HEK293 (cell line): Measurements from ENCODE around the gene VSIG10L.

Experiments
- BCL11A ChIP-seq: fragments of 450-650 bp; formaldehyde crosslinking; IDR thresholded peaks from 2 replicates; pipeline ENCODE4 v1.5.1; 2016; ENCODE audit warnings: low read depth, missing biosample characterization, missing genetic modification characterization
- BCL6B ChIP-seq: fragments of 450-650 bp; formaldehyde crosslinking; IDR thresholded peaks from 2 replicates; pipeline ENCODE4 v1.5.1; 2017; ENCODE audit warnings: missing biosample characterization, missing genetic modification characterization
- EGR2 ChIP-seq: fragments of 450-650 bp; formaldehyde crosslinking; IDR thresholded peaks from 2 replicates; pipeline ENCODE4 v1.5.1; 2016; ENCODE audit warnings: low read depth, missing biosample characterization, missing genetic modification characterization
- GLIS2 ChIP-seq: fragments of 450-650 bp; formaldehyde crosslinking; IDR thresholded peaks from 2 replicates; pipeline ENCODE4 v1.5.1; 2016; ENCODE audit warnings: missing biosample characterization, missing genetic modification characterization
- HOXA7 ChIP-seq: sonication (generic); formaldehyde crosslinking; IDR thresholded peaks from 2 replicates; pipeline ENCODE4 v1.8.1; 2022; ENCODE audit warnings: missing genetic modification reagents, borderline replicate concordance
- KLF9 ChIP-seq: fragments of 450-650 bp; formaldehyde crosslinking; IDR thresholded peaks from 2 replicates; pipeline ENCODE4 v1.5.1; 2016; ENCODE audit warnings: missing biosample characterization, missing genetic modification characterization, low read depth
- PRDM6 ChIP-seq: fragments of 450-650 bp; formaldehyde crosslinking; IDR thresholded peaks from 2 replicates; pipeline ENCODE4 v1.5.1; 2017; ENCODE audit warnings: missing biosample characterization, missing genetic modification characterization
- REPIN1 ChIP-seq: fragments of 450-650 bp; formaldehyde crosslinking; IDR thresholded peaks from 2 replicates; pipeline ENCODE4 v1.5.1; 2017; ENCODE audit warnings: missing biosample characterization, missing genetic modification characterization, low read depth
- SCRT2 ChIP-seq: fragments of 450-650 bp; formaldehyde crosslinking; IDR thresholded peaks from 2 replicates; pipeline ENCODE4 v1.5.1; 2016; ENCODE audit warnings: missing biosample characterization, missing genetic modification characterization
- SETDB1 ChIP-seq: IDR thresholded peaks from one replicate; pipeline ENCODE4 v1.6.1; 2017; ENCODE audit warnings: mild to moderate bottlenecking, low read length, moderate library complexity, mixed read lengths; ENCODE audit not compliant: insufficient read length
- SP7 ChIP-seq: fragments of 450-650 bp; formaldehyde crosslinking; IDR thresholded peaks from 2 replicates; pipeline ENCODE4 v1.5.1; 2016; ENCODE audit warnings: missing biosample characterization, missing genetic modification characterization
- YY1 ChIP-seq: fragments of 450-650 bp; formaldehyde crosslinking; IDR thresholded peaks from 2 replicates; pipeline ENCODE4 v1.5.1; 2018; ENCODE audit warnings: missing biosample characterization, missing genetic modification characterization
- ZBTB11 ChIP-seq: fragments of 450-650 bp; formaldehyde crosslinking; conservative IDR thresholded peaks from 2 replicates; pipeline ENCODE4 v1.5.1; 2016; ENCODE audit warnings: low read depth, missing biosample characterization, missing genetic modification characterization
- ZBTB44 ChIP-seq: fragments of 450-650 bp; IDR thresholded peaks from 2 replicates; pipeline ENCODE4 v1.5.1; 2018; ENCODE audit warnings: missing biosample characterization, mild to moderate bottlenecking, missing genetic modification characterization
- ZBTB7A ChIP-seq: fragments of 450-650 bp; formaldehyde crosslinking; IDR thresholded peaks from 2 replicates; pipeline ENCODE4 v1.5.1; 2016; ENCODE audit warnings: low read depth, missing biosample characterization, missing genetic modification characterization
- ZFP3 ChIP-seq: fragments of 450-650 bp; formaldehyde crosslinking; IDR thresholded peaks from 2 replicates; pipeline ENCODE4 v1.5.1; 2016; ENCODE audit warnings: low read depth, missing biosample characterization, missing genetic modification characterization
- ZNF112 ChIP-seq: fragments of 450-650 bp; formaldehyde crosslinking; IDR thresholded peaks from 2 replicates; pipeline ENCODE4 v1.5.0; 2017; ENCODE audit warnings: missing biosample characterization, missing genetic modification characterization
- ZNF140 ChIP-seq: fragments of 450-650 bp; formaldehyde crosslinking; IDR thresholded peaks from 2 replicates; pipeline ENCODE4 v1.5.1; 2016; ENCODE audit warnings: missing biosample characterization, missing genetic modification characterization
- ZNF169 ChIP-seq: fragments of 450-650 bp; formaldehyde crosslinking; IDR thresholded peaks from 2 replicates; pipeline ENCODE4 v1.5.1; 2016; ENCODE audit warnings: missing biosample characterization, missing genetic modification characterization
- ZNF174 ChIP-seq: fragments of 450-650 bp; formaldehyde crosslinking; IDR thresholded peaks from 2 replicates; pipeline ENCODE4 v1.5.0; 2017; ENCODE audit warnings: missing biosample characterization, mild to moderate bottlenecking, missing genetic modification characterization
- ZNF214 ChIP-seq: fragments of 450-650 bp; formaldehyde crosslinking; IDR thresholded peaks from 2 replicates; pipeline ENCODE4 v1.5.1; 2017; ENCODE audit warnings: missing biosample characterization, mild to moderate bottlenecking, missing genetic modification characterization, borderline replicate concordance
- ZNF23 ChIP-seq: fragments of 450-650 bp; formaldehyde crosslinking; IDR thresholded peaks from 2 replicates; pipeline ENCODE4 v1.5.1; 2016; ENCODE audit warnings: missing biosample characterization, missing genetic modification characterization, borderline replicate concordance
- ZNF311 ChIP-seq: fragments of 450-650 bp; formaldehyde crosslinking; IDR thresholded peaks from 2 replicates; pipeline ENCODE4 v1.5.1; 2017; ENCODE audit warnings: missing biosample characterization, missing genetic modification characterization, borderline replicate concordance
- ZNF324 ChIP-seq: fragments of 450-650 bp; formaldehyde crosslinking; IDR thresholded peaks from 2 replicates; pipeline ENCODE4 v1.5.1; 2016; ENCODE audit warnings: missing biosample characterization, missing genetic modification characterization
- ZNF350 ChIP-seq: fragments of 450-650 bp; formaldehyde crosslinking; IDR thresholded peaks from 2 replicates; pipeline ENCODE4 v1.5.0; 2017; ENCODE audit warnings: missing biosample characterization, mild to moderate bottlenecking, missing genetic modification characterization
- ZNF404 ChIP-seq: fragments of 450-650 bp; formaldehyde crosslinking; IDR thresholded peaks from 2 replicates; pipeline ENCODE4 v1.5.1; 2017; ENCODE audit warnings: missing biosample characterization, missing genetic modification characterization
- ZNF514 ChIP-seq: fragments of 450-650 bp; formaldehyde crosslinking; IDR thresholded peaks from 2 replicates; pipeline ENCODE4 v1.5.1; 2016; ENCODE audit warnings: missing biosample characterization, missing genetic modification characterization
- ZNF561 ChIP-seq: fragments of 450-650 bp; IDR thresholded peaks from 2 replicates; pipeline ENCODE4 v1.5.1; 2018; ENCODE audit warnings: missing biosample characterization, missing genetic modification characterization, borderline replicate concordance
- ZNF596 ChIP-seq: fragments of 450-650 bp; IDR thresholded peaks from 2 replicates; pipeline ENCODE4 v1.5.0; 2018; ENCODE audit warnings: missing biosample characterization, mild to moderate bottlenecking, missing genetic modification characterization, moderate library complexity
- ZNF624 ChIP-seq: fragments of 450-650 bp; formaldehyde crosslinking; IDR thresholded peaks from 2 replicates; pipeline ENCODE4 v1.5.1; 2017; ENCODE audit warnings: missing biosample characterization, missing genetic modification characterization
- ZNF654 ChIP-seq: fragments of 450-650 bp; formaldehyde crosslinking; IDR thresholded peaks from 2 replicates; pipeline ENCODE4 v1.5.1; 2016; ENCODE audit warnings: low read depth, missing biosample characterization, missing genetic modification characterization
- ZNF658 ChIP-seq: fragments of 450-650 bp; formaldehyde crosslinking; IDR thresholded peaks from 2 replicates; pipeline ENCODE4; 2016; ENCODE audit warnings: missing biosample characterization, missing genetic modification characterization
- ZNF670 ChIP-seq: fragments of 450-650 bp; formaldehyde crosslinking; IDR thresholded peaks from 2 replicates; pipeline ENCODE4 v1.5.1; 2016; ENCODE audit warnings: missing biosample characterization, missing genetic modification characterization, low read depth
- ZNF707 ChIP-seq: fragments of 450-650 bp; formaldehyde crosslinking; IDR thresholded peaks from 2 replicates; pipeline ENCODE4 v1.5.1; 2016; ENCODE audit warnings: missing biosample characterization, missing genetic modification characterization
- ZNF837 ChIP-seq: fragments of 450-650 bp; formaldehyde crosslinking; IDR thresholded peaks from 2 replicates; pipeline ENCODE4 v1.5.1; 2016; ENCODE audit warnings: missing biosample characterization, missing genetic modification characterization

The VSIG10L gene

GRCh38 chr19:51338563-51339312, 3.2 kb downstream of the VSIG10L start (continued):
- TF ChIP-seq ZBTB44 (tag by site-specific recombination) (no peak), EGR2 (0 out of 2 replicates have a peak, but pooled peaks have one; percentile 26), ZBTB11 (tag by site-specific recombination) (no peak), ZNF311 (tag by site-specific recombination) (no peak), PRDM6 (tag by site-specific recombination) (no peak), SCRT2 (tag by site-specific recombination) (no peak), ZNF837 (tag by site-specific recombination) (no peak), ZNF214 (tag by site-specific recombination) (no peak), YY1 (tag by site-specific recombination) (no peak), ZNF404 (tag by site-specific recombination) (no peak), REPIN1 (tag by site-specific recombination) (no peak), ZNF561 (tag by site-specific recombination) (peak; percentile 50; the same call in 1 of the 2 replicates), ZNF596 (tag by site-specific recombination) (no peak), ZNF174 (no peak), ZBTB7A (tag by site-specific recombination) (no peak), GLIS2 (tag by site-specific recombination) (peak; percentile 69), KLF9 (tag by site-specific recombination) (peak; percentile 90), SP7 (tag by site-specific recombination) (no peak), ZNF707 (no peak), ZNF658 (tag by site-specific recombination) (no peak), ZNF514 (tag by site-specific recombination) (no peak), BCL6B (tag by site-specific recombination) (no peak), ZNF624 (tag by site-specific recombination) (no peak), ZNF112 (tag by site-specific recombination) (no peak), SETDB1 (no peak), ZNF670 (no peak), ZNF140 (no peak), ZNF654 (tag by site-specific recombination) (peak; percentile 46), ZNF23 (tag by site-specific recombination) (no peak), ZNF324 (no peak), BCL11A (tag by site-specific recombination) (no peak), HOXA7 (CRISPR knock-in tag) (no peak), ZFP3 (no peak), ZNF350 (tag by site-specific recombination) (no peak), ZNF169 (tag by site-specific recombination) (no peak)
